Stimulated activated effector memory CD8-positive, alpha-beta T cell treated with anti-CD3 and anti-CD28 coated beads, Interleukin-12 subunit alpha, Interleukin-12 subunit beta, amount 100 ng/mL, for 72 hours (primary cell): ENCODE measurements around the gene SUPT3H.
"Not testable (repeated sequence)": the region's sequence is repeated elsewhere in the genome, so short reads cannot be mapped to it uniquely, and the experiment has no call there.

Experiments
- ATAC-seq: fragments of 150-1000 bp; cut with Tn5 transposase; 2 replicates; pipeline ENCODE4 v1.10.0; 2021
- DNase-seq, 2 donors: peaks; one replicate each; pipeline ENCODE4 v3.0.0; 2021 to 2022; ENCODE audit warnings: low spot score in 2 of 2
- H3K27ac Mint-ChIP-seq: one replicate; pipeline ENCODE4 v1.8.0; 2022; ENCODE audit warnings: mild to moderate bottlenecking, mixed read lengths
- H3K36me3 Mint-ChIP-seq: one replicate; pipeline ENCODE4 v1.8.0; 2022; ENCODE audit warnings: mild to moderate bottlenecking, mixed read lengths
- H3K4me1 Mint-ChIP-seq: one replicate; pipeline ENCODE4 v1.8.0; 2022; ENCODE audit warnings: mixed read lengths
- H3K4me3 Mint-ChIP-seq: one replicate; pipeline ENCODE4 v1.8.0; 2022; ENCODE audit warnings: mild to moderate bottlenecking, mixed read lengths
- H3K9me3 Mint-ChIP-seq: one replicate; pipeline ENCODE4 v1.8.0; 2022; ENCODE audit warnings: mixed read lengths

The SUPT3H gene

GRCh38 chr6:45044510-45045252 is 333.1 kb downstream of the SUPT3H start:
- Mint-ChIP-seq H3K4me3 (no peak overlapping the region), H3K27ac (no peak overlapping the region), H3K4me1 (peaks cover 7% of the 10 kb centered on the region), H3K9me3 (no peaks in the 10 kb centered on the region), H3K36me3 (no peaks in the 10 kb centered on the region)
- ATAC-seq (no peak), DNase-seq (no peak)

DNA sequence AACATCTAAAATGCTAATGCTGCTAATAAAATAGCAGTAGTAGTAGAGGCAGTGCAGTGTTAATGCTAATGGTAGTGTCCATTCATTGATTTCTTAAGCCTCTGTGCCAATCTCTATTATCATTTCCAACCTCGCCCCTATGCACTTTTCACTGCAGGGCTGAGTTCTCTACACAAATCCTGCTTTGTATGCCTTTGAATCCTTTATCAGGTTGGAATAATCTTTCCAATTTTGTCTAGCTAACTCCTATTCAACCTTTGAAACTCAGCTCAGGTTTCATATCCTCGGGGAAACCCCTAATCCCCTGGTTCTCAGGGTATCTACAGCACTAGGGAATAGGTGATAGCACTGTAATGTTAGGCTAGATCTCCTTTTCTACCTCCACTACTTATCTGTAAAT is 333.6 kb downstream of the SUPT3H start:
- H3K27ac Mint-ChIP-seq, result no peak overlapping the region
- DNase-seq (no peak), ATAC-seq (no peak)
- no peaks in the 10 kb centered on the region for H3K9me3 Mint-ChIP-seq
- H3K36me3 Mint-ChIP-seq, result no peaks in the 10 kb centered on the region
- H3K4me3 Mint-ChIP-seq, result no peak overlapping the region
- peaks cover 3% of the 10 kb centered on the region for H3K4me1 Mint-ChIP-seq

DNA sequence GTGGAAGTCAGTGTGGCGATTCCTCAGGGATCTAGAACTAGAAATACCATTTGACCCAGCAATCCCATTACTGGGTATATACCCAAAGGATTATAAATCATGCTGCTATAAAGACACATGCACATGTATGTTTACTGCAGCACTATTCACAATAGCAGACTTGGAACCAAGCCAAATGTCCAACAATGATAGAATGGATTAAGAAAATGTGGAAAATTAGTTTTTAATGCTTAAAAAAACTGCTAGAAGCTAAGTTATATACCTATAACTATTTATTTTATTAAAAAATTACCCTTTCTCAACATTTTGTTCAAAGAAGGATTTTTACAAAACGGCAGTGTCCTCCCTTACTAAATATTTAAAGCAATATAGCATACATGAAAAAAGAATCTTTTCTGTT is 335.1 kb downstream of the SUPT3H start:
- H3K36me3 Mint-ChIP-seq, H3K4me1 Mint-ChIP-seq, H3K27ac Mint-ChIP-seq, DNase-seq, H3K9me3 Mint-ChIP-seq, H3K4me3 Mint-ChIP-seq, ATAC-seq: not testable (repeated sequence)

- Mint-ChIP-seq H3K27ac (peak overlapping the region; percentile 42), H3K36me3 (no peaks in the 10 kb centered on the region), H3K4me3 (no peak overlapping the region), H3K9me3 (no peaks in the 10 kb centered on the region), H3K4me1 (no peaks in the 10 kb centered on the region)
- DNase-seq (no peak), ATAC-seq (peak; percentile 68)
These were observed 339.5 kb downstream of the SUPT3H start for GRCh38 chr6:45038226-45038625.

- Mint-ChIP-seq H3K27ac (no peak overlapping the region), H3K36me3 (no peaks in the 10 kb centered on the region), H3K4me3 (no peak overlapping the region), H3K9me3 (peaks cover 5% of the 10 kb centered on the region), H3K4me1 (no peaks in the 10 kb centered on the region)
- ATAC-seq (no peak), DNase-seq (no peak)
These were observed 341.6 kb downstream of the SUPT3H start for GRCh38 chr6:45036103-45036502.

DNA sequence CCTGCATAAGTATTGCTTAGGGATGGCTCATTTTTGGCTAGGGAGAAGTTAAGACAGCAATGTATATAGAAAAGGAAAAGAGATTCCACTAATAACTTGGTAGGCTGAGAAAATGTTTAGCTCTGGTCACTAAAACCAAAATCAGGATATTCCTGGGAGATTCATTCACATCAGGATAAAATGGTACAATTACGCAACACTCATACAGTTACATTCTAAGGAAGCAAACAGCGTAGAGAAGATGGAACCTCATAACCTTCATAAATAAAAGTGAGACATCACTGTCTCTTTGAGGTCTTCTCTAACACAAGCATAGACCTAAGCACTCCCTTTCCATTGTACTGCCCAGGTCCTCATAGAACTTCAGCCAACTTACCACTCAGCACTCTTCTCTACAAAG is 345.3 kb downstream of the SUPT3H start:
- no peak for DNase-seq
- Mint-ChIP-seq H3K27ac (no peak overlapping the region), H3K36me3 (peaks cover 6% of the 10 kb centered on the region), H3K4me3 (no peak overlapping the region), H3K9me3 (peaks cover 13% of the 10 kb centered on the region), H3K4me1 (peaks cover under 1% of the 10 kb centered on the region)
- ATAC-seq, result no peak

DNA sequence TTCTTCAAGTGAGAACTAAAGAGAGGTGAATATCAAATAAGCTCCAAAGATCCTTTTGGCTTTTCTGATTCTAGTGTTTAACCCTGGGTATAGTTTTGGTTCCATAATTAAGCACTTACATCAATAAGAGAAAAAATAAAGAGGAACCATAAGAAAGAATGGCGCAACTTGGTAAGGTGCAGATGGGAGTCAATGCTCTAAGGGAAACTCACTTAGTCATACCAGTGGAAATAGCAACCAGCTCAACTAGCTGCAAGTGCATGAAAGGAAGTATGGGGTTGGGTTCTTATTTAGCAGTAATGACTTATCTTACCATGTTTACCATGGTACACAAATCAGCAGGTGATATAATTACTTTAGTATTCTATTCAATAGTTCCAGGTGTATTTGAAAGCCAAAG is 346.1 kb downstream of the SUPT3H start:
- peaks cover 11% of the 10 kb centered on the region for H3K36me3 Mint-ChIP-seq
- peaks cover 16% of the 10 kb centered on the region for H3K9me3 Mint-ChIP-seq
- DNase-seq (no peak), ATAC-seq (no peak)
- H3K4me1 Mint-ChIP-seq, result peaks cover 7% of the 10 kb centered on the region
- H3K27ac Mint-ChIP-seq, result no peak overlapping the region
- no peak overlapping the region for H3K4me3 Mint-ChIP-seq

DNA sequence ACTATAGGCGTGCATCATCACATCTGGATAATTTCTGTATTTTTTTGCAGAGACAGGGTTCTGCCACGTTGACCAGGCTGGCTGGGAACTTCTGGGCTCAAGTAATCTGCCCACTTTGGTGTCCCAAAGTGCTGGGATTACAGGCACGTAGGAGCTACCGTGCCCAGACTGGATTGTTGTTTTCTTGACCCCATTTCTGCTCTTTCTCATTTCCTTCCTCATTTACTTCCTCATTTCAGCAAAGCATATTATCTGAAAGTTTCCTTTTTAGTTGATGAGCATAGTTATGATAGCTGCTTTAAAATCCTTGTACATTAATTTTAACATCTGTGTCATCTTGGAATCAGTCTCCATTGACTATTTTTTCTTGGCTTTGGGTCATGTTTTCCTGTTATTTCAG is 350.6 kb downstream of the SUPT3H start:
- no peak for ATAC-seq
- Mint-ChIP-seq H3K36me3 (peaks cover 11% of the 10 kb centered on the region), H3K9me3 (peaks cover 14% of the 10 kb centered on the region), H3K4me1 (peaks cover 14% of the 10 kb centered on the region), H3K27ac (peak overlapping the region; percentile 64), H3K4me3 (no peak overlapping the region)
- DNase-seq, result no peak

DNA sequence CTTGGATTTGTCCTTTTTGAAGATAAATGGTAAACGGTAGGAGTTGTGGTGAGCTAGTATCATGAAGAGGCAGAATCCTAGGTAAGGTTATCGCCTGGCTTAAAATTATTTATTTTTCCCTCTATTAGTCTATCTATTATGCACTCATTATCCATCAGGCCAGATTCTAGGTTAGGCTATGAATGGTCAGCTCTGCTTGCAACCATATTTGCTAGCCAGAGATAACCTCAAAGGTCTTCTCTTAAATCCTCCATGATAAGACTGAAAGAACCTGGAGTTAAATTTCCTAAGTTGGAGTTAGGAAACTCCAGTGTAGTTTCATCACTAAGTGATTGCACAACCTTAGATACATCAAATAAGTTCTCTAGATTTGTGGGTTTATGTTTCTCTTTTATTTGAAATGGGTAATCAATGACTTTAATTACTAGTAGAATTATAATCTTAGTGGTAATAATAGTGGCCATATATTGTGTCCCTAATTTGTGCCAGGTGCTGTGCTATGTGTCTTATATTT is 351.7 kb downstream of the SUPT3H start:
- DNase-seq, result no peak
- peaks cover 11% of the 10 kb centered on the region for H3K36me3 Mint-ChIP-seq

GRCh38 chr6:45024610-45025009 is 353.1 kb downstream of the SUPT3H start:
- Mint-ChIP-seq H3K36me3 (peaks cover 11% of the 10 kb centered on the region), H3K27ac (peak overlapping the region; percentile 4), H3K9me3 (peaks cover 14% of the 10 kb centered on the region), H3K4me3 (no peak overlapping the region), H3K4me1 (peaks cover 14% of the 10 kb centered on the region)
- DNase-seq (no peak), ATAC-seq (no peak)

More for the DNA sequence above, 351.7 kb downstream of the SUPT3H start:
- Mint-ChIP-seq H3K4me3 (no peak overlapping the region), H3K9me3 (peaks cover 14% of the 10 kb centered on the region), H3K4me1 (peaks cover 14% of the 10 kb centered on the region), H3K27ac (no peak overlapping the region)
- no peak for ATAC-seq

DNA sequence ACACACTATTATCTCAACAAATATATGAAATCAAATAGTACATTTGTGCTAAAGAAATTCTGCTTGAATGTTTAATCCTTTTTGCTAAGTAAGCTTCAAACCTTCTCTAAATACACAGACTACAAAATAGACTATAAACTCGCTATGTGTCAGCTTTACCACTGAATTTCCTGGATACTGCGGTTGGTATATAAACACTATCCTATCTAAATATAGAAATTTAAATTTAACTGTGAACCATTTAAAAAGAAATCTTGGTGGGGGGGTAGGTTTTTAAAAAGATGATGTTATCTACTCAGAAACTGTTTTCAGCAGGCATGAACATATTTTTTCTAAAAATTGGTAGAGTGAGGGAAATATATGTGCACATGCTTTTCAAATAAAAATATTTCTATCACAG is 356.1 kb downstream of the SUPT3H start:
- Mint-ChIP-seq H3K9me3 (peaks cover 6% of the 10 kb centered on the region), H3K27ac (peak overlapping the region; percentile 91), H3K36me3 (peaks cover under 1% of the 10 kb centered on the region), H3K4me3 (no peak overlapping the region), H3K4me1 (peaks cover 7% of the 10 kb centered on the region)
- DNase-seq (no peak), ATAC-seq (peak; percentile 78)

GRCh38 chr6:45012687-45013086 is 365.0 kb downstream of the SUPT3H start:
- peaks cover 9% of the 10 kb centered on the region for H3K9me3 Mint-ChIP-seq
- DNase-seq, result no peak

GRCh38 chr6:45009576-45009975 is 368.2 kb downstream of the SUPT3H start:
- Mint-ChIP-seq H3K9me3 (peaks cover 9% of the 10 kb centered on the region), H3K27ac (peak overlapping the region; percentile 81), H3K4me3 (no peak overlapping the region), H3K36me3 (peaks cover 15% of the 10 kb centered on the region), H3K4me1 (peaks cover 24% of the 10 kb centered on the region)
- DNase-seq (no peak), ATAC-seq (peak; percentile 100)

More at GRCh38 chr6:45012687-45013086, 365.0 kb downstream of the SUPT3H start:
- Mint-ChIP-seq H3K4me3 (no peak overlapping the region), H3K4me1 (peaks cover 24% of the 10 kb centered on the region), H3K36me3 (peaks cover 15% of the 10 kb centered on the region), H3K27ac (no peak overlapping the region)
- no peak for ATAC-seq

DNA sequence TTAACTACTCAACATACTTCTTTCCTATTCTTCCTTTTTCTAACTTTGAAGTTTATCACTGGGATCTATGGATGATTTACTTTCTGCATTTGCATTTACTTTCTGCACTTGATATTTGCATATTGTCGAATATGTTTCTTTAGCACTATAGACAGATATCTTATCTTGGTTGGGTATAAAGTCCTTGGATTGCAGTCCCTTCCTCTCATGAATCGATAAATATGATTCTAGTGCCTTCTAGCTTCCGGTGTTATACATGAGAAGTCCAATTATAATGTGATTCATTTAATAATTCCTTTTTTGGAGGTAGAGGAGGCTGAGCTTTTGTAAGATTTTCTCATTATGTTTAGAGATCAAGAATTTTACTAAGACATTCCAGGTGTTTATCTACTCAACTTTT is 370.8 kb downstream of the SUPT3H start:
- no peak for DNase-seq
- H3K27ac Mint-ChIP-seq, result no peak overlapping the region
- no peak overlapping the region for H3K4me3 Mint-ChIP-seq
- H3K36me3 Mint-ChIP-seq, result peaks cover 5% of the 10 kb centered on the region
- peaks cover 7% of the 10 kb centered on the region for H3K9me3 Mint-ChIP-seq
- no peak for ATAC-seq
- H3K4me1 Mint-ChIP-seq, result peaks cover 26% of the 10 kb centered on the region

GRCh38 chr6:45003961-45004360 is 373.8 kb downstream of the SUPT3H start:
- H3K4me3 Mint-ChIP-seq, result no peak overlapping the region
- no peaks in the 10 kb centered on the region for H3K36me3 Mint-ChIP-seq
- no peak overlapping the region for H3K27ac Mint-ChIP-seq
- H3K9me3 Mint-ChIP-seq, result no peaks in the 10 kb centered on the region
- DNase-seq (no peak), ATAC-seq (no peak)
- H3K4me1 Mint-ChIP-seq, result peaks cover 16% of the 10 kb centered on the region

DNA sequence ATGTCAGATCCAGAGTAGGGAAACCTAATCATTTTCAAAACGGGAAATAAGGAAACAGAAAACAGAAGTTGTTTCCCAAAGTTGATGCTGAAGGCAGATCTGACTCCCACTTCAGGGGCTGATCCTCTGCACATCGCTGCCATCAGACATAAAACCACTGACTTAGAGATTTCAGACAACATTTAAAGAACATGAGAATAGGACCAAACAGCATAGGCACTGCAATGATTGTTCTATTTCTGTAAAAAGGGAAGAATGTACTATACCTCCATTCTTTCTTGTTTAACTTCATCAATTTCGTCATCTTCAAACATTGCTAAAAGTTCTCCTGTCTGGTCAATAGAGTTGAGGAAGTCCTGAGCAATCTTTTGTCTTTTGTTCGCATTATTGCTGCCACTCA is 374.3 kb downstream of the SUPT3H start:
- DNase-seq (no peak), ATAC-seq (no peak)
- no peaks in the 10 kb centered on the region for H3K36me3 Mint-ChIP-seq
- peaks cover 15% of the 10 kb centered on the region for H3K4me1 Mint-ChIP-seq
- no peak overlapping the region for H3K27ac Mint-ChIP-seq
- H3K9me3 Mint-ChIP-seq, result no peaks in the 10 kb centered on the region
- H3K4me3 Mint-ChIP-seq, result no peak overlapping the region
